ENCODE results near the gene BICDL1.
A peak's percentile ranks its signal among the peaks of the same experiment; 100 is the strongest.

Gene BICDL1

DNA sequence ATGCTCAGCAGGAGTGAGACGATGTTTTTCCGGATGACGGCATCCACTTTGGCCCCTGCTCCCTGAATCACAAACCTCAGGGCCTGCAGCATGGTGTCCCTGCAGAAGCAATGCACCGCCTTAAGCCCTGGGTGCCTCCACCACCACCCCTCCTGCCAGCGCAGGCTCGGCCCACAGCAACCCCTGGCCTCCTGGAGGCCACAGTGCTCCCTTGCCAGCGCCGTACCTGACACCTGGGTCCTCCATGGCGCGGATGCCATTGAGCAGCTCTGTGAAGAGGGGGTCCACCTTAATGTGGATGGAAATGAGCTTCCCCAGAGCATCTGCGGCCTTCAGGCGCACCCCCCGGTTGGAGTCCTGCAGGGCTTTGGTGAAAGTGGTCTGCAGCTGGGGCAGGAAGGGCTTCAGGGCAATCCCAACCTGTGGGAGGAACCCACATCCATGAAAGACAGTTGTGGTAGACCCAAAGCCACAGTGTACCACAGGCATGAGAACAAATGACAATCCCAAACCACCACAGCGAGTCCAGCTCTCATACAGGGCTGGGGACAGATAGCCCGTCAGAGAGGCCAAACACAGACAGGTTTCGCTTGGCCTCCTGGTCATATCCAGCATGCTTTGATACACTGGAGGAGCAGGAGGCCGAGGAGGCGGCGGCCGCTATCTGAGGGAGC lies 145.4 kb downstream of the BICDL1 start:
- no peak overlapping the region for H3K4ac ChIP-seq (ENCODE audit: low read depth, low read length)

DNA sequence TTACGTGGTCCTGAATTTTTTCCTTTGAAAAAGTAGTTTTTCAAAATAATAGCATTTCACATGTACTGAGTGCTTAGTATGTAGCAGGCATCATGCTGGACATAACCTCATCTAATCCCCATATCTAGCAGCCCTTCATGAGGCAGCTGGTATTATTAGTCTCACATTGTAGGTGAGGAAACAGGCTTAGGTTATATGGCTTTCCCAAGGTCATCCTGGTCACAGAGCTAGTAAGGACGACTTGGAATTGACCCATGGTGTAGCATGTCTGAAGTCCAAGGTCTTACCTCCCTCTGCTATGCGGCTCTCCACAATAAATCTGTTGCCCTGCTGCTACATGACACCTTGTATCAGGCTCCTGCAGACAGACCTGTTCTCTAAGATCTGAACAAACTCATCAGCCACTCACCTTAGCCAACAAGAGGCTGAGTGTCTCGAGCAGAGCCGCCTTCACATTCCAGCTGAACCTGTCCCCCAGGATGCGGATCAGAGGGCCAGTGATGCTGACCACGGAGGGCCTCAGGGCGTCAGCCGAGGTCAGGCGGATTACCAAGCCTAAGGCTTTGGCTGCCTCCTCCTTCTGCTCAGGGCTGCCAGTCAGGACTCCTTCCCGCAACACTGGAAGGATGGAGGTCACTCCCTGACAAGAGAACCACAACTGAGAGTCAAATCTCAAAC lies 147.2 kb downstream of the BICDL1 start:
- no peak overlapping the region for H2AK5ac ChIP-seq (ENCODE audit: low read length)
- H3K18ac ChIP-seq (ENCODE audit: low read length): no peak overlapping the region
- no peak overlapping the region for H3K4me2 ChIP-seq (ENCODE audit: low read length)
- no peak overlapping the region for H2BK5ac ChIP-seq (ENCODE audit: low read depth, low read length, poor library complexity)
- H3K9me3 ChIP-seq (ENCODE audit: insufficient read depth, low read depth, low read length): peaks cover 2% of the 10 kb centered on the region
- no peaks in the 10 kb centered on the region for H3K79me2 ChIP-seq (ENCODE audit: control insufficient read depth, insufficient read depth, low read length, poor library complexity)
- H3K9ac ChIP-seq (ENCODE audit: low read length): no peak overlapping the region
- H3K4me3 ChIP-seq (ENCODE audit: low read depth, low read length): no peak overlapping the region
- H3K27ac ChIP-seq (ENCODE audit: low read depth, low read length): no peak overlapping the region
- no peak overlapping the region for H4K91ac ChIP-seq (ENCODE audit: low read depth, low read length)
- no peak overlapping the region for H2BK12ac ChIP-seq (ENCODE audit: low read length)
- H3K4ac ChIP-seq (ENCODE audit: low read depth, low read length): no peak overlapping the region
- H3K4me1 ChIP-seq (ENCODE audit: control insufficient read depth in 1 of 2, insufficient read depth in 2 of 2, low read length in 2 of 2): peaks cover 0 to 3% of the 10 kb centered on the region in 2 experiments
- DNase-seq: peak in 1 of 2 donors; percentile 10
- H2BK120ac ChIP-seq (ENCODE audit: insufficient read depth, low read length, poor library complexity): no peak overlapping the region
- no peaks in the 10 kb centered on the region for H3K79me1 ChIP-seq (ENCODE audit: low read length)
- H3K27me3 ChIP-seq (ENCODE audit: insufficient read depth, low read length): no peaks in the 10 kb centered on the region
- no peak overlapping the region for H4K12ac ChIP-seq (ENCODE audit: low read depth, low read length)
- no peak overlapping the region for H3K23ac ChIP-seq (ENCODE audit: low read length)
- H3K36me3 ChIP-seq (ENCODE audit: control insufficient read depth in 1 of 2, insufficient read depth in 2 of 2, low read length in 2 of 2): peaks cover 81 to 90% of the 10 kb centered on the region in 2 experiments
- WGBS (ENCODE audit: extremely low coverage, insufficient coverage, insufficient read length): no CpG with 5 or more reads among the region's 11 CpGs
- no peak overlapping the region for H3K14ac ChIP-seq (ENCODE audit: low read length)
- no peak overlapping the region for H2AFZ ChIP-seq (ENCODE audit: insufficient read depth, low read length, poor library complexity)
- H4K8ac ChIP-seq (ENCODE audit: low read depth, low read length): no peak overlapping the region

More for the DNA sequence above, 145.4 kb downstream of the BICDL1 start:
- no peak overlapping the region for H2AK5ac ChIP-seq (ENCODE audit: low read length)
- no peak overlapping the region for H4K8ac ChIP-seq (ENCODE audit: low read depth, low read length)
- no peak overlapping the region for H2BK5ac ChIP-seq (ENCODE audit: low read depth, low read length, poor library complexity)
- H3K14ac ChIP-seq (ENCODE audit: low read length): no peak overlapping the region
- H3K79me1 ChIP-seq (ENCODE audit: low read length): no peaks in the 10 kb centered on the region
- no peaks in the 10 kb centered on the region for H3K27me3 ChIP-seq (ENCODE audit: insufficient read depth, low read length)
- H3K4me2 ChIP-seq (ENCODE audit: low read length): no peak overlapping the region
- H3K4me1 ChIP-seq (ENCODE audit: control insufficient read depth in 1 of 2, insufficient read depth in 2 of 2, low read length in 2 of 2): peaks cover 0 to 3% of the 10 kb centered on the region in 2 experiments
- H3K18ac ChIP-seq (ENCODE audit: low read length): no peak overlapping the region
- no peak overlapping the region for H4K12ac ChIP-seq (ENCODE audit: low read depth, low read length)
- no CpG with 5 or more reads among the region's 20 CpGs for WGBS (ENCODE audit: extremely low coverage, insufficient coverage, insufficient read length)
- H2AFZ ChIP-seq (ENCODE audit: insufficient read depth, low read length, poor library complexity): no peak overlapping the region
- no peaks in the 10 kb centered on the region for H3K79me2 ChIP-seq (ENCODE audit: control insufficient read depth, insufficient read depth, low read length, poor library complexity)
- no peak overlapping the region for H2BK12ac ChIP-seq (ENCODE audit: low read length)
- no peak overlapping the region for H3K23ac ChIP-seq (ENCODE audit: low read length)
- no peak overlapping the region for H3K27ac ChIP-seq (ENCODE audit: low read depth, low read length)
- H3K9ac ChIP-seq (ENCODE audit: low read length): no peak overlapping the region
- no peak for DNase-seq
- H3K9me3 ChIP-seq (ENCODE audit: insufficient read depth, low read depth, low read length): peaks cover 2% of the 10 kb centered on the region
- no peak overlapping the region for H2BK120ac ChIP-seq (ENCODE audit: insufficient read depth, low read length, poor library complexity)
- H3K36me3 ChIP-seq (ENCODE audit: control insufficient read depth in 1 of 2, insufficient read depth in 2 of 2, low read length in 2 of 2): peaks cover 86 to 90% of the 10 kb centered on the region in 2 experiments
- no peak overlapping the region for H4K91ac ChIP-seq (ENCODE audit: low read depth, low read length)
- H3K4me3 ChIP-seq (ENCODE audit: low read depth, low read length): no peak overlapping the region

DNA sequence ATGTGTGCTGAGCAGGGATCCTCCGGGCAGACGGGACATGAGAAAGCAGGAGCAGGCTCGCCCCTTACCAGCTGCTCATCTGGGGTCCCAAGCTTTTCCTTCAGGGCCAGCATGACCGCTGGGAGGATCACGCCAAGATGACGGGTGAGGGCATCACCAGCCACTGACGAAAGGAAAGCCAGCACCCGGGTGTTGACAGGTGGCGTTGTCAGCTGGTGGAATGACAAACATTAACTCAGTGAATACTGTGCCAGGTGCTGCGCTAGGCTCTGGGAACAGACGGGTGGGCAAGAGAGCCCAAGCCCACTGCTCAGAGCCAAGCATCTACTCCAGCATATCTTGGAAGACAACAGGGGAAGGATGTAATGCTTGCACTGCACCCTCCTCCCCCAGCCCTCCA lies 148.8 kb downstream of the BICDL1 start:
- WGBS (ENCODE audit: extremely low coverage, insufficient coverage, insufficient read length): no CpG with 5 or more reads among the region's 11 CpGs
- H3K14ac ChIP-seq (ENCODE audit: low read length): no peak overlapping the region
- H2BK5ac ChIP-seq (ENCODE audit: low read depth, low read length, poor library complexity): no peak overlapping the region
- H3K79me2 ChIP-seq (ENCODE audit: control insufficient read depth, insufficient read depth, low read length, poor library complexity): no peaks in the 10 kb centered on the region
- no peak overlapping the region for H2AFZ ChIP-seq (ENCODE audit: insufficient read depth, low read length, poor library complexity)
- no peak overlapping the region for H3K9ac ChIP-seq (ENCODE audit: low read length)
- H3K4ac ChIP-seq (ENCODE audit: low read depth, low read length): no peak overlapping the region
- H3K4me2 ChIP-seq (ENCODE audit: low read length): no peak overlapping the region
- H3K27me3 ChIP-seq (ENCODE audit: insufficient read depth, low read length): no peaks in the 10 kb centered on the region
- H4K91ac ChIP-seq (ENCODE audit: low read depth, low read length): no peak overlapping the region
- H4K12ac ChIP-seq (ENCODE audit: low read depth, low read length): no peak overlapping the region
- H2AK5ac ChIP-seq (ENCODE audit: low read length): no peak overlapping the region
- no peaks in the 10 kb centered on the region for H3K79me1 ChIP-seq (ENCODE audit: low read length)
- H3K36me3 ChIP-seq (ENCODE audit: control insufficient read depth in 1 of 2, insufficient read depth in 2 of 2, low read length in 2 of 2): peaks cover 81 to 90% of the 10 kb centered on the region in 2 experiments
- H2BK120ac ChIP-seq (ENCODE audit: insufficient read depth, low read length, poor library complexity): no peak overlapping the region
- no peak for DNase-seq
- H3K4me1 ChIP-seq (ENCODE audit: control insufficient read depth in 1 of 2, insufficient read depth in 2 of 2, low read length in 2 of 2): peaks cover 0 to 3% of the 10 kb centered on the region in 2 experiments
- no peak overlapping the region for H4K8ac ChIP-seq (ENCODE audit: low read depth, low read length)
- no peak overlapping the region for H3K18ac ChIP-seq (ENCODE audit: low read length)
- peaks cover 2% of the 10 kb centered on the region for H3K9me3 ChIP-seq (ENCODE audit: insufficient read depth, low read depth, low read length)
- no peak overlapping the region for H3K27ac ChIP-seq (ENCODE audit: low read depth, low read length)
- H3K4me3 ChIP-seq (ENCODE audit: low read depth, low read length): no peak overlapping the region
- H3K23ac ChIP-seq (ENCODE audit: low read length): no peak overlapping the region
- H2BK12ac ChIP-seq (ENCODE audit: low read length): no peak overlapping the region

DNA sequence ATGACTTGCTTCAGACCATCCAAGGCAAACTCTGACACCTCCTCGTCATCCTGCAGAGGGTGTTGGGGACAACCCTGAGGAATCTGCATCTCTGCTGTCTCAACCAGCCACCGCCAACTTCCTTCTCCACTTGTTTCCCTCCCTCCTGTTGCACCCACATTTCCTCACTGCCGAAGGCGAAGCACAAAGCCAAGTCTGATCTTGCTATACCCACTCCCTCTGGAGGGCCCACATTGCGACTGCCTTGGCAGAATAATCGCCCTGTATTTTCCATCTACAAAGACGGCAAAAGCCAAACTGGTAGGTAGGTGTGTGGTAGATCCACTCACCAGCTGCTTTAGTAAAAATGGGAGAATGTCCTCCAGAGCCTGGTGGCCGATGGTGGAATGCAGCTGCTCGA lies 149.3 kb downstream of the BICDL1 start:
- H3K9ac ChIP-seq (ENCODE audit: low read length): no peak overlapping the region
- DNase-seq: no peak
- no peak overlapping the region for H2BK5ac ChIP-seq (ENCODE audit: low read depth, low read length, poor library complexity)
- no peak overlapping the region for H3K27ac ChIP-seq (ENCODE audit: low read depth, low read length)
- no peaks in the 10 kb centered on the region for H3K79me2 ChIP-seq (ENCODE audit: control insufficient read depth, insufficient read depth, low read length, poor library complexity)
- no CpG with 5 or more reads among the region's 9 CpGs for WGBS (ENCODE audit: extremely low coverage, insufficient coverage, insufficient read length)
- H3K36me3 ChIP-seq (ENCODE audit: control insufficient read depth in 1 of 2, insufficient read depth in 2 of 2, low read length in 2 of 2): peaks cover 80 to 85% of the 10 kb centered on the region in 2 experiments
- peaks cover 0 to 3% of the 10 kb centered on the region in 2 experiments for H3K4me1 ChIP-seq (ENCODE audit: control insufficient read depth in 1 of 2, insufficient read depth in 2 of 2, low read length in 2 of 2)
- H3K4me3 ChIP-seq (ENCODE audit: low read depth, low read length): no peak overlapping the region
- no peak overlapping the region for H4K8ac ChIP-seq (ENCODE audit: low read depth, low read length)
- H3K18ac ChIP-seq (ENCODE audit: low read length): no peak overlapping the region
- H3K14ac ChIP-seq (ENCODE audit: low read length): no peak overlapping the region
- no peaks in the 10 kb centered on the region for H3K27me3 ChIP-seq (ENCODE audit: insufficient read depth, low read length)
- H3K4ac ChIP-seq (ENCODE audit: low read depth, low read length): no peak overlapping the region
- no peak overlapping the region for H2BK120ac ChIP-seq (ENCODE audit: insufficient read depth, low read length, poor library complexity)
- H3K79me1 ChIP-seq (ENCODE audit: low read length): no peaks in the 10 kb centered on the region
- H3K23ac ChIP-seq (ENCODE audit: low read length): no peak overlapping the region
- H4K12ac ChIP-seq (ENCODE audit: low read depth, low read length): no peak overlapping the region
- no peak overlapping the region for H2AK5ac ChIP-seq (ENCODE audit: low read length)
- H2AFZ ChIP-seq (ENCODE audit: insufficient read depth, low read length, poor library complexity): no peak overlapping the region
- no peak overlapping the region for H4K91ac ChIP-seq (ENCODE audit: low read depth, low read length)
- H3K4me2 ChIP-seq (ENCODE audit: low read length): no peak overlapping the region
- peaks cover 2% of the 10 kb centered on the region for H3K9me3 ChIP-seq (ENCODE audit: insufficient read depth, low read depth, low read length)
- H2BK12ac ChIP-seq (ENCODE audit: low read length): no peak overlapping the region

All from trophoblast cell (in vitro differentiated cells and primary cell).